GM18868 (cell line): ENCODE results near the gene FAM13B.
A peak's percentile ranks its signal among the peaks of the same experiment; 100 is the strongest.

Experiments used
- ATAC-seq: cut with Tn5 transposase; IDR thresholded peaks from one replicate; pipeline ENCODE4 v1.9.1; 2021; ENCODE audit warnings: mild to moderate bottlenecking, moderate library complexity; ENCODE audit not compliant: unreplicated experiment

FAM13B gene

DNA sequence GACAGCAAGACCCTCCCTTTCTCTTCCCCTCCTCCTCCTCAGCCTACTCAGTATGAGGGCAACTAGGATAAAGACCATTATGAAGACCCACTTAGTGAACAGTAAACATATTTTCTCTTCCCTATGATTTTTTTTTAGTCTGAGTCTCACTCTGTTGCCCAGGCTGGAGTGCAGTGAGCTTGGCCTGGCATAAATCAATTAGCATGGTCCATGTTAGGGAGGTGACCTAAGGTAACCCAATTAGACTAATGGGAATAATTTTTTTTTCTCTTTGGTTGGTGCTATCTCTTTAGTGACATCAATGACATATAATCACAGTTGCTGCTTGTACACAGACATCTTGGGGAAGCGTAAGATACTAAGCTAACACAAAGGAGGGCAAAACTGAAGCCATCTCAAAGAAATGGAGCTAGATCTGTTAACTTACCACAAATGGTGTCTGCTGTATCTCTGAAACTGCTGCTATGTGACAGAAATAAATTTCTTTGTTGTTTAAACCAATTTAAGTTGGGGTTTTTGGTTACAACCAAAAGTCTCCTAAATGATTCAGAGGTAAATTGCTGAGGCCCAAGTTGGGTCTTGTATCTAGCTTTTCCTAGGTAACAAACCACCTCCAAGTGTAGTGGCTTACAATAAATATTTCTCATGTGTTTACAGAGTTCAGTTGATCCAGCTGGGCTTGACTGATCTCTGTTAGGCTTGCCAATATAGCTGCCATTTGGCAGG is 130.3 kb downstream of the FAM13B start:
- ATAC-seq = no peak

- ATAC-seq = no peak
Measured at GRCh38 chr5:137901011-137901817, 131.7 kb downstream of the FAM13B start.

DNA sequence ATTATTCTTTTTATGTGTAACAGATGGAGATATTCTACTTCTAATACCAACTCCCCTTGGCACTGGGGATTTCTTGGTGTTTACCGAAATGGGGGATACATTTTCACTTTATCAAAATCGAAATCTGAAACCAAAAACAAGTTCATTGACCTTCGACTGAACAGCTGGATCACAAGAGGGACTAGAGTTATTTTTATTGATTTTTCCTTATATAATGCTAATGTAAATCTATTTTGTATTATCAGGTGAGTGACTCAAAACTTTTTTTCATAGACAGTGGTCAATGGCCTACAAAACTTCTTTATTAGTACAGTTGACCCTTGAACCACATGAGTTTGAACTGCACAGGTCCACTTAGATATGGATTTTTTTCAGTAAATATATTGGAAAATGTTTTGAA is 133.4 kb downstream of the FAM13B start:
- ATAC-seq = no peak

DNA sequence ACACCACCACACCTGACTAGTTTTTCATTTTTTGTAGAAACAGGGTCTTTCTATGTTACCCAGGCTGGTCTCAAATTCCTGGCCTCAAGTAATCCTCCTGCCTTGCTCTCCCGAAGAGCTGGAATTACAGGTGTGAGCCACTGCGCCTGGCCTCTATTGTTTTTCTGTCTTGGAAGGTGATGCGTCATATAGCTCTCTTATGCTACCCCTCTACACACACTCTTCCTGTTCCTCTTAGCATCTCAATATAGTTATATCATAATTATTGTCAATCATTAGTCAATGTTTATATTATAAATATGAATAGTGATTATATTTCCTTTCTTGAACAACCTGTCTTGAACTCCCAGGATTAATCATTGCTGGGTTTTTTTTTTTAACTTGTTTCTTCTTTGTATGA is 136.3 kb downstream of the FAM13B start:
- no peak for ATAC-seq

DNA sequence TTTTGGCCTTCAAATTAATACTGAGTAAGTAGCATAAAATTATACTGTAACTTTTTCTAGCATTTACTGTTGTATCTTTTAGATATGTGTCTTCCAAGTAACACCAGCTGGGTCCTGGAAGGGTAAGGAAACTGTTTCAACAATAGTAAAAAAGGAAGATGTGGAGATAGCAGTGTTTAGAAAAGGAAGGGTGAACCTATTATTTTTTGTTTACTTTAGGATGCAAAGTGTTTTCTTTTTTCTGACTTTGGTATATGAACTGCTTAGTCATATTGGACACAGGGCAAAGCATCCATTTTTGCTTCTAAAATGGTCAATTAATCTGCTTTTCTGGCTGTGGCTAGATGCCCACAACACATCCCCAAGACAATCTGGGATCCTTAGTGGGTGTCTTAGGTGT is 138.3 kb downstream of the FAM13B start:
- ATAC-seq = no peak

- no peak for ATAC-seq
Measured at GRCh38 chr5:137891849-137892248, 141.0 kb downstream of the FAM13B start.

GRCh38 chr5:137890845-137891244 is 142.0 kb downstream of the FAM13B start:
- ATAC-seq = no peak

DNA sequence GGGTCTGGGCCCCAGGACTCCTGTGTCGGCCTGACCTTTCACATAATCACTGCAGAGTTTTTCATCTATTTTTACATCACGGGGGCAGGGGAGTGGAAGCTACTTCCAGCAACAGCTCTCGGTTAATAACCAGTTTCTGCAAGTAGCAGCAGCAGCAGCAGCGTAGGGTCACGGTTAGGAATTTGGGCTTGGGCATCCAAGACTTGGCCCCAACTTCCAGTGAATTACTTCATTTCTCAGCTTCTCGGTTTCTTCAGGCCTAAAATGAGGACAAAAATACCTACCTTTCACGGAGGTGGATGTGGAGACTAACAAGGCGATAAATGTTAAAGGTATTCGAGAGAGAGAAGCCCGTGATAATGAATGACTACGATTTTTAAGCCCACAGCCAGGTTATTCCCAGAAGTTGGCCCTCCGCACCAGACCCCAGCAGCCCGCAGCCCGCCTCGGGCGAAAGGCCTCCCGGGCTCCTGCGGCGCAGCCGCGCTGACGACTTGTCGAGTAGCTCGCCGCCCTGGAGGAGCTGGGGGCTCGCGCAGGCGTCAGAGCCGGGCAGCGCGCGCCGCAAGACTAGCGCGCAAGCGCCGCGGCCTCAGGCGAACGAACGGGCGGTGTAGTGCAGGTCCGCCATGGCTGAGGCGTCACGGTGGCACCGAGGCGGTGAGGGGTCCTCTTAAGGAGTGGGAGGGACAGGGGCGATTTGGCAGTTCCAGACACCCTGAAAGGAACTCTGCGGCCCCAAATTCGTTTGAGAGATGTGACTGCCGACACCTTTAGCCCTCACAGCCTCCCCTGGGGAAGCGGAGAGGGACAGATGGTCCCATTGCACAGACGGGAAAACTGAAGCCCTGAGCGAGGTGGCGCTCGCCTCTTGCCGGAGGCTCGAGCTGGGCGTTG is 143.8 kb downstream of the FAM13B start, which contains the start of gene PKD2L2:
PKD2L2 (plus strand) TSS at position 595 of the 897 bp plus-strand sequence; CDS start at position 630, 35 bp downstream.
- ATAC-seq = peak; percentile 92

DNA sequence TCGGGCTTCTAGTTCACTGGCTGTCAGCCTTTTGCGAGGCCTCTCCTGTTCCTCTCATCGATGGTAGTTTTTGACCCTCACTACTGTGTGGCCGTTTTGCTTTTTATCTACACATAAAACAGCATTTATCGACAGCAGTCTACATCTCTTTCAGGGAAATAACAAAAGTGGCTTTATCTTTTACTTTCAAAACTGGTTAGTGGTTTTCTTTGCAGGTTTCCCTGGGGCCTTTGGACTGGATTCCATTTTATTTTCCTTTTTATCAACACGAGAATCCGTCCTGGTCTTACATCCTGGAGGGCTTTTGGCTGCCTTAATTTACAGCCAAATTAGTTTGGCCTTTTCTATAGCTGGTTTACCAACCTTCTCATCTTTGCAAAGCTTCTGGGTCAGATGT is 144.4 kb downstream of the FAM13B start:
- ATAC-seq = no peak
